GM20000 (cell line): Measurements from ENCODE around the gene FHIT.

Source experiments
- DNase-seq: peaks from one replicate; pipeline ENCODE4 v3.0.0; 2012; ENCODE audit warnings: low spot score
- TF ChIP-seq, protein P1 (sequence below): IDR thresholded peaks from 2 replicates; pipeline ENCODE4 v1.5.1; 2012; ENCODE audit warnings: mild to moderate bottlenecking, control low read depth; ENCODE audit errors: extremely low read depth, missing control alignments

FHIT gene

DNA sequence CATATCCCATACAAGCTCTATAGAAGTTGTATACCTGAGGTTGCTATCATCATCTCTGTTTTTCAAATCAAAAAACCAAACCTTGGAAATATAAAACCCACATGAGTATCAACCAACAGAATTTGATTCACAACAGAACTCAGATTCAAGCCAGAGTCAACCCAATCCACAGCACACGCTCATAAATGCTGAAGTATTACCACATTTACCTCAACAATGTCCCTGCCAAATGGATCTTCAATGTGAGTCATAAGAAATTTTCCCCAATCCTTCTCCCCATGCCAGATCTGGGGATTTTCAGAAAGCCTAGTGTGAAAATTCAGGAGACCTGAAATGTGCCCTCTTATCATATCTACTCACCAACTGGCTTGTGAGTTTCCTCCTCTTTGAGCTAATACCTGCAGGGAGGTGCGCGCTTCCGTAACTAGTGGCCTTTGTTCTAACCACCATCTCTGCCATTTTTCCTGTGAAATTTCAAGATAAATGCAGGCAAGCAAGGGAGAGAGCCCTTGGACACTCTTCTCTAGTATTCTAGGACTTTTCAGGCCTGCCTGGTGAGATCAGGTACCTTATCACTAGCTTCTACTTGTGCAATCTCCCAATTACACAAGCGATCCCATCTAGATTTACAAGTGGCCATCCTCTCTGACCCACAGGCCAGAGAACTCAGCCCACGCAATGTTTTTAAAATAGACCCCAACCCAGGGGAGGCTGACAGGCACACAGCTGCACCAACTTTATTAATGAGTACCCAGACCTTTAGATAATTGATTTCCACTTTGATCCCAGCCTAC, 1124.5 kb downstream of the FHIT start:
- TF ChIP-seq, protein P1, sequence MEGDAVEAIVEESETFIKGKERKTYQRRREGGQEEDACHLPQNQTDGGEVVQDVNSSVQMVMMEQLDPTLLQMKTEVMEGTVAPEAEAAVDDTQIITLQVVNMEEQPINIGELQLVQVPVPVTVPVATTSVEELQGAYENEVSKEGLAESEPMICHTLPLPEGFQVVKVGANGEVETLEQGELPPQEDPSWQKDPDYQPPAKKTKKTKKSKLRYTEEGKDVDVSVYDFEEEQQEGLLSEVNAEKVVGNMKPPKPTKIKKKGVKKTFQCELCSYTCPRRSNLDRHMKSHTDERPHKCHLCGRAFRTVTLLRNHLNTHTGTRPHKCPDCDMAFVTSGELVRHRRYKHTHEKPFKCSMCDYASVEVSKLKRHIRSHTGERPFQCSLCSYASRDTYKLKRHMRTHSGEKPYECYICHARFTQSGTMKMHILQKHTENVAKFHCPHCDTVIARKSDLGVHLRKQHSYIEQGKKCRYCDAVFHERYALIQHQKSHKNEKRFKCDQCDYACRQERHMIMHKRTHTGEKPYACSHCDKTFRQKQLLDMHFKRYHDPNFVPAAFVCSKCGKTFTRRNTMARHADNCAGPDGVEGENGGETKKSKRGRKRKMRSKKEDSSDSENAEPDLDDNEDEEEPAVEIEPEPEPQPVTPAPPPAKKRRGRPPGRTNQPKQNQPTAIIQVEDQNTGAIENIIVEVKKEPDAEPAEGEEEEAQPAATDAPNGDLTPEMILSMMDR: no peak
- DNase-seq: no peak

DNA sequence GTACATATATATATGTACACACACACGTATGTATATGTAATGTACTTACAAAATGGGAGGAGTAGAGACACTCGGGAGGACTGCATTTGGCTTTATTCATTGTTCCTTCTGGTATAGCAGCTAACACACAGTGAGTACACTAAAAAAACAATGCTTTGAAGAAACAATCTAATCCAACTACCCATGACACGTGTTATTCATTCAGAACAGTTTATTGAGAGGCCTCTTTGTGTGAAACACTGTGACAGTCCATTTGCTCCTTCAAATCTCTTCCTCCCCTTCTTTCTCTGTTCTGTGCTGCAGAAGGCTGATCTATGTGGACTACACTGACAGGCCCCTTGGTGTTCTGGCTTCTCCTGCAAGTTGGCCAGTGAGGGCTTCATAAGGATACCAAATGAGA, 1125.6 kb downstream of the FHIT start:
- DNase-seq: no peak
- TF ChIP-seq, protein P1: no peak

DNA sequence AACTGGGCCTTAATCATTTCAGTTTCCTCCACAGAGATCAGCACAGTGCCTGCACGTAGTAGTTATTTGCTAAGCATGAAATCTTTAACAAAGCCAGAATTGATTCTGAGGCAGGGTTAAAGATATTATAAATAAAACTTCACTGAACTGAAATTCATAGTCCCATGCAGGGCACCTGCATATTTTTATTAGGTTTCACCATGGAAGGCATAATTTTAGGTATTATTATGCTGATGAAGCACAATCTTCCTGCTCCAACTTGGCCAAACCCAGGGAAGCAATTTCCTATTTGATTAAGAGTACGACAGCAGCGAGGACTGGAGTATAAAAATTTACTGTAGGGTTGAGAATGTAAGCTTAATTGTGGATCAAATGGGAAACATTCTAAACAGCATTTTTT, 1131.0 kb downstream of the FHIT start:
- no peak for DNase-seq
- TF ChIP-seq, protein P1: no peak

GRCh38 chr3:60114191-60114590, 1137.1 kb downstream of the FHIT start:
- TF ChIP-seq, protein P1: no peak
- DNase-seq: no peak

- no peak for DNase-seq
- TF ChIP-seq, protein P1: no peak
These were observed 1144.0 kb downstream of the FHIT start for GRCh38 chr3:60107275-60107674.

DNA sequence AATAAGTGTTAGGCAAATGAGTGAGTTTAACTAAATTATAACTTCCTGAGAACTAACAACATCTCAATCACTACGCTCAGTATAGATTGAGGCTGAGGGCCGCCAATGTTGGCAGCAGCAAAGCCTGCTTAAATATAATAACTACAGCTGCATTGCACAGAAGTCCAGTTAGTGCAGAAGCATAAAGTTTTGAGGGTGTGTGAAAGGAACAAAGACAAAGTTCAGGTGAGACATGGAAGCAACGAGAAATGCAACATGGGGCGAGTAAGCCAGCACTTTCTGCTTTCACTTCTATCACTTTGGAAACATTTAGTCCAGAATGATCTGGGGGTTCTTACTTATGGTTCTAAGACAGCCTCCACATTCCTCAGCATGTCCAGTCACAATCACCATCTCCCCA, 1149.1 kb downstream of the FHIT start:
- TF ChIP-seq, protein P1: no peak

GRCh38 chr3:60101621-60102020, 1149.6 kb downstream of the FHIT start:
- DNase-seq: no peak
- TF ChIP-seq, protein P1: no peak

More for the DNA sequence above, 1149.1 kb downstream of the FHIT start:
- DNase-seq: no peak
